Liver (tissue), 9 donors: ENCODE measurements around the gene RBPJ. TPM values are rescaled to one million over a fixed set of nuclear protein-coding genes. Genes with fewer than 3 reads are reported as not detected.

ENCODE experiments used
- DNase-seq: peaks from one replicate; pipeline ENCODE4 v3.0.0-alpha.2; 2017; ENCODE audit warnings: low spot score
- H3K27ac ChIP-seq, 2 donors: one replicate each; pipeline ENCODE4 v1.7.0; 2013; ENCODE audit warnings: inconsistent platforms in 2 of 2, low read length in 2 of 2, control low read depth in 1 of 2, low read depth in 1 of 2, mild to moderate bottlenecking in 1 of 2
- H3K27me3 ChIP-seq, 4 donors: one replicate each; pipeline versions ENCODE4 v1.6.1 to v1.7.0; 2013; ENCODE audit warnings: low read length in 3 of 4, inconsistent platforms in 1 of 4, mild to moderate bottlenecking in 1 of 4, moderate library complexity in 1 of 4; ENCODE audit not compliant: control insufficient read depth in 4 of 4, insufficient read depth in 4 of 4
- H3K36me3 ChIP-seq, 4 donors: one replicate each; pipeline versions ENCODE4 v1.6.1 to v1.7.0; 2013; ENCODE audit warnings: low read length in 3 of 4, mild to moderate bottlenecking in 3 of 4, low read depth in 1 of 4, moderate library complexity in 1 of 4; ENCODE audit not compliant: control insufficient read depth in 4 of 4, insufficient read depth in 3 of 4
- H3K4me1 ChIP-seq, 4 donors: one replicate each; pipeline versions ENCODE4 v1.6.1 to v1.7.0; 2013; ENCODE audit warnings: low read length in 3 of 4, mild to moderate bottlenecking in 3 of 4, moderate library complexity in 1 of 4; ENCODE audit not compliant: control insufficient read depth in 4 of 4, insufficient read depth in 4 of 4
- H3K4me3 ChIP-seq, 3 donors: one replicate each; pipeline versions ENCODE4 v1.6.1 to v1.7.0; 2013; ENCODE audit warnings: low read length in 3 of 3, control low read depth in 1 of 3, low read depth in 1 of 3, mild to moderate bottlenecking in 1 of 3
- H3K9ac ChIP-seq, 2 donors: one replicate each; pipeline ENCODE4 v1.7.0; 2013; ENCODE audit warnings: low read length in 2 of 2, mild to moderate bottlenecking in 2 of 2, moderate library complexity in 2 of 2, control low read depth in 1 of 2, low read depth in 1 of 2
- H3K9me3 ChIP-seq, 4 donors: one replicate each; pipeline versions ENCODE4 v1.6.1 to v1.7.0; 2013; ENCODE audit warnings: low read length in 3 of 4; ENCODE audit not compliant: control insufficient read depth in 4 of 4
- ATF3 ChIP-seq: IDR thresholded peaks from 2 replicates; pipeline ENCODE4 v1.6.1; 2016; ENCODE audit warnings: antibody characterized with exemption
- CTCF ChIP-seq: fragments of 150-350 bp; IDR thresholded peaks from 2 replicates; pipeline ENCODE4 v1.5.1; 2017; ENCODE audit warnings: improper control_type of control experiment, low read depth, low read length; ENCODE audit not compliant: missing input control
- EGR1 ChIP-seq, 2 donors: IDR thresholded peaks; 2 replicates each; pipeline ENCODE4 v1.6.1; 2016 to 2018; ENCODE audit warnings: antibody characterized with exemption in 2 of 2, low read depth in 2 of 2
- FOXA1 ChIP-seq: IDR thresholded peaks from 2 replicates; pipeline ENCODE4 v1.6.1; 2016; ENCODE audit warnings: antibody characterized with exemption
- FOXA2 ChIP-seq: IDR thresholded peaks from 2 replicates; pipeline ENCODE4 v1.6.1; 2016; ENCODE audit warnings: antibody characterized with exemption
- GABPA ChIP-seq, 2 donors: IDR thresholded peaks in 1 of 2; conservative IDR thresholded peaks in 1 of 2; 2 replicates each; pipeline ENCODE4 v1.6.1; 2016; ENCODE audit warnings: antibody characterized with exemption in 2 of 2, mild to moderate bottlenecking in 1 of 2, moderate library complexity in 1 of 2
- HNF4A ChIP-seq, 2 donors: conservative IDR thresholded peaks; 2 replicates each; pipeline ENCODE4 v1.6.1; 2016; ENCODE audit warnings: antibody characterized with exemption in 2 of 2, mild to moderate bottlenecking in 2 of 2
- HNF4G ChIP-seq: IDR thresholded peaks from 2 replicates; pipeline ENCODE4 v1.6.1; 2016; ENCODE audit warnings: antibody characterized with exemption
- JUND ChIP-seq, 2 donors: IDR thresholded peaks; 2 replicates each; pipeline ENCODE4 v1.6.1; 2016; ENCODE audit warnings: antibody characterized with exemption in 2 of 2
- MAX ChIP-seq: IDR thresholded peaks from 2 replicates; pipeline ENCODE4 v1.6.1; 2016; ENCODE audit warnings: antibody characterized with exemption
- RAD21 ChIP-seq, 2 donors: IDR thresholded peaks; 2 replicates each; pipeline ENCODE4 v1.6.1; 2016; ENCODE audit warnings: antibody characterized with exemption in 2 of 2, mild to moderate bottlenecking in 2 of 2
- REST ChIP-seq: IDR thresholded peaks from 2 replicates; pipeline ENCODE4 v1.6.1; 2016; ENCODE audit warnings: antibody characterized with exemption, mild to moderate bottlenecking
- SP1 ChIP-seq: IDR thresholded peaks from 2 replicates; pipeline ENCODE4 v1.6.1; 2018; ENCODE audit warnings: antibody characterized with exemption, mild to moderate bottlenecking
- TAF1 ChIP-seq: conservative IDR thresholded peaks from 2 replicates; pipeline ENCODE4 v1.6.1; 2016; ENCODE audit warnings: antibody characterized with exemption, mild to moderate bottlenecking
- YY1 ChIP-seq: IDR thresholded peaks from 2 replicates; pipeline ENCODE4 v1.6.1; 2016; ENCODE audit warnings: antibody characterized with exemption, mild to moderate bottlenecking
- ZBTB33 ChIP-seq: IDR thresholded peaks from 2 replicates; pipeline ENCODE4 v1.6.1; 2016; ENCODE audit warnings: antibody characterized with exemption
- WGBS: extraction: QIAGEN DNeasy Blood & Tissue Kit; methylation state at CpG from one replicate; pipeline ENCODE4 v1.1.7; 2013; 5-methylcytosine and 5-hydroxymethylcytosine counted together
- polyA plus RNA-seq, 2 donors: library from polyadenylated mRNA; stranded (reverse) in 1 of 2; unstranded in 1 of 2; fragments of 200-250 nt in 1 of 2; fragments of >200 nt in 1 of 2; fragmentation: Nextera tagmentation in 1 of 2; extraction: Ambion mirVana in 1 of 2; gene quantifications; one replicate each; pipeline versions ENCODE4 v1.2.1 to v1.2.3, GENCODE V29; 2013 to 2015
- total RNA-seq, 2 donors: library from RNA; depleted of rRNA; stranded (reverse); fragments of >200 nt; gene quantifications; one replicate each; pipeline ENCODE4 v1.2.3, GENCODE V29; 2014
- donor health status: healthy.
- donor health status: healthy.
- donor health status: healthy.
- donor health status: healthy.
- donor health status: healthy.

The RBPJ gene
- total and polyA plus RNA-seq, 4 donors = 8.0 to 32.2 (median 22.9) TPM

GRCh38 chr4:26420438-26420837 is 99.6 kb downstream of the RBPJ start:
- H3K36me3 ChIP-seq = peaks cover 3 to 6% (median 5%) of the 10 kb centered on the region in 4 donors
- no peak for DNase-seq
- H3K9me3 ChIP-seq = no peaks in the 10 kb centered on the region
- no peaks in the 10 kb centered on the region for H3K4me1 ChIP-seq
- H3K9ac ChIP-seq = no peak overlapping the region
- H3K4me3 ChIP-seq = no peak overlapping the region
- no peak overlapping the region for H3K27ac ChIP-seq
- H3K27me3 ChIP-seq = no peaks in the 10 kb centered on the region
- TF ChIP-seq TAF1 (no peak), JUND (IDR thresholded peaks at IDR 0.05) (no peak), HNF4G (no peak), HNF4A (conservative IDR thresholded peaks at IDR 0.05) (no peak), MAX (no peak), ZBTB33 (no peak), GABPA (IDR thresholded peaks at IDR 0.05 in 1 of 2, conservative IDR thresholded peaks at IDR 0.05 in 1 of 2) (no peak), YY1 (no peak), SP1 (no peak), ATF3 (no peak), REST (no peak), EGR1 (IDR thresholded peaks at IDR 0.05; ENCODE audit: low read depth in 2 of 2) (no peak), FOXA1 (no peak)
- WGBS = 95% methylated on average over 2 of the region's 2 CpGs

GRCh38 chr4:26420913-26421312 is 100.1 kb downstream of the RBPJ start:
- Histone ChIP-seq H3K36me3 (peaks cover under 1 to 8% (median 4%) of the 10 kb centered on the region in 4 donors), H3K4me3 (no peak overlapping the region), H3K4me1 (no peaks in the 10 kb centered on the region), H3K9ac (no peak overlapping the region), H3K9me3 (no peaks in the 10 kb centered on the region), H3K27ac (no peak overlapping the region), H3K27me3 (no peaks in the 10 kb centered on the region)
- whole genome bisulfite sequencing = 24% methylated on average over 1 of the region's 1 CpG
- no peak for DNase-seq
- TF ChIP-seq FOXA2 (no peak), TAF1 (no peak), CTCF (no peak), SP1 (no peak), FOXA1 (no peak), ZBTB33 (no peak), HNF4G (no peak), HNF4A (conservative IDR thresholded peaks at IDR 0.05) (no peak), JUND (IDR thresholded peaks at IDR 0.05) (no peak), ATF3 (no peak), RAD21 (IDR thresholded peaks at IDR 0.05) (no peak)
